PC-9 (cell line): ENCODE results near the gene ITGB4.

Source experiments
- CTCF ChIP-seq: fragments of 200-600 bp; sonication (generic); conservative IDR thresholded peaks from 2 replicates; pipeline ENCODE4 v1.6.1; 2017; ENCODE audit warnings: mixed run types, antibody characterized with exemption, mild to moderate bottlenecking, moderate library complexity
- EZH2 ChIP-seq: fragments of 200-600 bp; sonication (generic); IDR thresholded peaks from 2 replicates; pipeline ENCODE4 v1.8.0; 2017; ENCODE audit warnings: antibody characterized with exemption, low read depth

- no peak for TF ChIP-seq CTCF
- no peak for TF ChIP-seq EZH2
These were observed 18.1 kb upstream of the ITGB4 start for GRCh38 chr17:75703191-75703590.
